Measurements from ENCODE around the gene CATSPER4.

DNA sequence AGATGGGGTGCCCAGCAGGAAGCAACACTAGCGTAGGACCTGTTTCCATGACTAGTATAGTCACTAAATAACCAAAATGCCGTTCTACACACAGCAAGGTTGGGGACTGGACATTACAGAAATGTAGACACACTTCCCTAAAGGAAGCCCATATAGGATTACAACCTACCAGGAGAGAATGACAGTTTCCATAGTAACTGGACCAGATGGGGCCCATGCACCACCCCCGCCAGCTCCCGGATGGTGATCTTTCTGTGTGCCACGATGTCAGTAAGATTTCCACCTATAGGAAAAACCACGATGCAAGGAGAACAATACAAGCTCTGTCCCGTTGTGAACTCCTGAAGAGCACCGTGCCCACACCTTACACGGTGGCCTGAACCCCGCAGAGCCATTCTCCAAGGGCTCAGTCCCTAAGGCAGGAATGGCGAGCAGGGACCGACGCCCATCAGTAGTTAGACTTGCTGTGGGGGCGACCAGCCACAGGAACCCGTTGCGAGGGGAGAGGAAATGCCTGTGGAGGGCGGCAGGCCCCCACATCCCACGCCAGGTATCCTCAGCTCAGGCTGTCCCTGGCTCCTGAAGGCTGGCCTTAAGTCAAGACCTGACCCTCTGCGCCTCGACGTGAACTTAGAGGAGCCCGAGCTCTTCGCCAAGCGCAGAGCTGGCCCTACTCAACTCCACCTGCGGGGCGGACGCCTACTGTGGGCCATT is 30.0 kb downstream of the CATSPER4 start:
- TF ChIP-seq POLR2A (IDR thresholded peaks at IDR 0.05; ENCODE audit: low read depth, low read length): no peak
- TF ChIP-seq SPI1 (IDR thresholded peaks at IDR 0.05; ENCODE audit: low read depth, low read length): no peak
